Activated naive CD4-positive, alpha-beta T cell treated with anti-CD3 and anti-CD28 coated beads for 36 hours (primary cell): ENCODE data around the gene CCDC88B. TPM values are rescaled to one million over a fixed set of nuclear protein-coding genes. Genes with fewer than 3 reads are reported as not detected.
A peak's percentile ranks its signal among the peaks of the same experiment; 100 is the strongest.

ENCODE experiments used
- CTCF ChIA-PET: fragments of 350-600 bp; sonication (Branson Sonifier 250); formaldehyde crosslinking; loops from one replicate; lab custom pipeline; 2021; ENCODE audit warnings: antibody characterized with exemption; lab: Charles Lee
- DNase-seq: peaks from one replicate; pipeline ENCODE4 v3.0.0-alpha.2; 2020
- H3K27ac Mint-ChIP-seq: one replicate; pipeline ENCODE4 v1.8.0; 2021; ENCODE audit warnings: mild to moderate bottlenecking, mixed read lengths
- H3K27me3 Mint-ChIP-seq: one replicate; pipeline ENCODE4 v1.8.0; 2021; ENCODE audit warnings: low read depth, mixed read lengths
- H3K36me3 Mint-ChIP-seq: one replicate; pipeline ENCODE4 v1.8.0; 2021; ENCODE audit warnings: low read depth, mixed read lengths
- H3K4me1 Mint-ChIP-seq: one replicate; pipeline ENCODE4 v1.8.0; 2021; ENCODE audit warnings: low read depth, mixed read lengths
- H3K4me3 Mint-ChIP-seq: one replicate; pipeline ENCODE4 v1.8.0; 2021; ENCODE audit warnings: mild to moderate bottlenecking, moderate library complexity, mixed read lengths
- H3K9me3 Mint-ChIP-seq: one replicate; pipeline ENCODE4 v1.8.0; 2021; ENCODE audit warnings: mixed read lengths
- intact Hi-C: fragments of 100-400 bp; cut with micrococcal nuclease; formaldehyde crosslinking; loops from one replicate; pipeline ENCODE4 v1.15.1; 2023
- total RNA-seq, 2 experiments: library from RNA; stranded (reverse); gene quantifications; one replicate each; pipeline ENCODE4 v1.2.3, GENCODE V29; 2021

Gene CCDC88B
- total RNA-seq, 2 experiments from 2014 or later, result 53.2 to 61.9 TPM

DNA sequence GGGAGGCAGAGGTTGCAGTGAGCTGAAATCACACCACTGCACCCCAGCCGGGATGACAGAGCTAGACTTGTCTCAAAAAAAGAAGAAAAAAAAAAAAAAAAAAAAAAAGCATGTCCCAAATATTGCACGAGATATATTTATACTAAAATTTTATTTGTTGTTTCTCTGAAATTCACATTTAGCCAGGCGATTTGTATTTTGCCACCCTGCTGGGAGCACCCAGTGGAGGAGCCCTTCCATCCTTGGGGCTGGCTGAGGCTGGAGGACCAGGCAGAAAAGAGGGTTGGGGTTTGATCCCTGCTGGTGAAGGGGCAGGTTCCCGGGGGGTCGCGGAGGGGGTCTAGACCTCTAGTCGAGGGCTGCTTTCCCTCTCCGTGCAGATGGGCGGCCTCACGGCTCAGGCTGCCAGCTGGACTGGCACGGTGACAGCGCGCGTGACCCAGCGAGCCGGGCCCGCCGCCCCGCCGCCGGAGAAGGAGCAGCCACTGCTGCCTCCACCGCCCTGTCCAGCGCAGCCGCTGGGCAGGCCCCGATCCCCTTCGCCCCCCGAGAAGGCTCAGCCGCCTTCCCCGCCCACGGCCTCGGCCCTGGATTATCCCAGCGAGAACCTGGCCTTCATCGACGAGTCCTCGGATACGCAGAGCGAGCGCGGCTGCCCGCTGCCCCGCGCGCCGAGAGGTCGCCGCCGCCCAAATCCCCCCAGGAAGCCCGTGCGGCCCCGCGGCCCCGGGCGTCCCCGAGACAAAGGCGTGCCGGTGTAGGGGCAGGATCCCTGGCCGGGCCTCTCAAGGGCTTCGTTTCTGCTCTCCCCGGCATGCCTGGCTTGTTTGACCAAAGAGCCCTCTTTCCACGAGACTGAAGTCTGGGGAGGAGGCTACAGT lies 40.8 kb upstream of the CCDC88B start:
- intact Hi-C loops, result no loop called here
- Mint-ChIP-seq H3K36me3 (no peaks in the 10 kb centered on the region), H3K9me3 (no peaks in the 10 kb centered on the region), H3K27ac (no peak overlapping the region), H3K27me3 (peaks cover 64% of the 10 kb centered on the region), H3K4me3 (no peak overlapping the region), H3K4me1 (peaks cover 24% of the 10 kb centered on the region)
- DNase-seq, result no peak
- CTCF ChIA-PET, result interaction anchor here (0.6 to 0.9 kb wide), 3 partner anchors 43 to 471 kb away, joined by 3 to 5 read pairs (median 4); no protein-coding TSS in a partner anchor

DNA sequence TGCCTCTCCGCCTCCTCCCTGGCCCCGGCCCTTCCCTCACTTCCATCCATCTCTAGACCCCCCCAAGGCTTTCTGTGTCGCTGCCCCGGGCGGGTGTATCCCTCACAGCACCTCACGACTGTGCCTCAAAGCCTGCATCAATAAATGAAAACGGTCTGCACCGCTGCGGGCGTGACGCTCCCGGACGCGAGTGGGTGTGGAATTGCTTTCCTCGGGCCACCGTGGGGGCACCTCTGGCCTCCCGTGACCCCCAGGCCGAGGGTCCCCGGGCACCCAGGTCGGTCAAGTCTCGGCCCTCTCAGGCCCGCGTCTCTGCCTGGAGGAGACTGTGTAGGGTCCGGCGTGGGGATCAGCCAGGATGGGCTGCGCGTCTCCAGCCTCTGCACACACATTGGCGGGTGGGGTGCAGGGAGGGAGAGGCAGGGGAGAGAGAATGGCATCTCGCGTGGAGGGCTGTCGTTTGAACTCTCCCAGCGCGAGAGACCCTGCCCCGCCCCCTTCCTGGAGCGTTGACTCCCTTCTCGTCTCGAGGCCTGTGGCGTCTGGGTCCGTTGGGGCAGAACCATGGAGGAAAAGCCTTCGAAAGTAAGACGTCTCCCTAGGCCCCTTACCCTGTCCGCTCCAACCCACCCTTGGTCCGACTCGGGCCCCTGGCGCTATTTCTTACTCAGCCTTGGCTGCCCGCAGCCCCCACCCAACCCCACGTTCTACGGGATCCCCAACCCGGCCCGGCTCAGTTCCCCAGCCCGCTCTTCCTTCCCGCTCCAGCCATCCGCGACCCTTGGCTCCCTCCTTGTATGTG lies 40.0 kb upstream of the CCDC88B start, which contains the start of gene CATSPERZ:
TSS of gene CATSPERZ (plus strand) at position 512 of the 802 bp plus-strand sequence. CDS start at position 565, 53 bp downstream.
- Mint-ChIP-seq H3K4me3 (peak within 1 kb of the TSS; percentile 48), H3K27ac (no peak within 1 kb of the TSS), H3K36me3 (no peaks in the 10 kb centered on the region), H3K9me3 (no peaks in the 10 kb centered on the region), H3K27me3 (peaks cover 58% of the 10 kb centered on the region), H3K4me1 (peaks cover 25% of the 10 kb centered on the region)
- no peak for DNase-seq
- CTCF ChIA-PET, result interaction anchor here (0.7 to 5.2 kb wide), 23 partner anchors 10 to 134 kb away, joined by 3 to 89 read pairs (median 5); partner anchors contain the start of genes BAD, CCDC88B, FERMT3 and GPR137
- intact Hi-C loops, result loop anchor here (1.0 to 2.0 kb wide), 2 partner anchors 96 to 299 kb away; no protein-coding TSS in a partner anchor

DNA sequence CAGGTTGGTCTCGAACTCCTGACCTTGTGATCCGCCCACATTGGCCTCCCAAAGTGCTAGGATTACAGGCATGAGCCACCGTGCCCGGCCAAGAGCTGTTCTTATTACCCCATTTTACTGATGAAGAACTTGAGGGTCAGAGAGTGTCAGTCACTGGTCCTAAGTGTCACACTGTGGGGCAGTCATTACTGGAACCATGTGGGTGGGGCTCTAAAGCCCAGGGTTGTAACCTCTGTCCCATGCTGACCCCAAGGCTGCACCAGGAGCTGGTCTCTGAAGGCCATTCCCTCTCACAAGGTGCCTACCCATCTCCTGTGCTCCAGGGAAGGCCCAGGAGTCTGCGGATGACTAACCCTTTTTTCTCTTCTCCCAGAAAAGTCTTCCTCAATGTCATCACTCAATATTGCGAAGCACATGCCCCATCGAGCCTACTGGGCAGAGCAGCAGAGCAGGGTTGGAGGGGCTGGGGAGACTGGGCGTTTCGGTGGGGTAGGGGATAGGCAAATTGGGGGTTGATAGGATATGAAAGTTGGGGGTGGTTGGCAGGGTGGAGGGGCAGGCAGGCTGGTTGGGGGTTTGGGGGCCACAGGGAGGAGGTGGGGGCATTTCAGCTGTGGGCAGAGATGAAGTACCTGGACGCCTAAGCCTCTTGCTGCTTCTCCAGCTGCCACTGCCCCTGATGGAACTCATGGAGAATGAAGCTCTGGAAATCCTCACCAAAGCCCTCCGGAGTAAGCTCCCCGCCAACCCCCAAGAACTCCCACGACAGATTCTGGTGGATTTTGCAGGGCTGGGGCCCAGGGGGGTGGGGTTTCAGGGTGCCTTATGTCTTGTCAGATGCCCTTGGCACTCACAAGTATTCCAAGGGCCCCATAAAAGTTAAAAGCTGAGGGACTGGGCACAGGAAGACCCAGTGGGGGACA lies 36.6 kb upstream of the CCDC88B start:
- peaks cover 36% of the 10 kb centered on the region for H3K4me1 Mint-ChIP-seq

GRCh38 chr11:64304032-64304315 lies 36.0 kb upstream of the CCDC88B start:
- Mint-ChIP-seq H3K4me1 (peaks cover 36% of the 10 kb centered on the region), H3K4me3 (peak overlapping the region; percentile 88), H3K27me3 (peaks cover 21% of the 10 kb centered on the region), H3K27ac (no peak overlapping the region), H3K9me3 (no peaks in the 10 kb centered on the region), H3K36me3 (peaks cover 9% of the 10 kb centered on the region)
- intact Hi-C loops, result loop anchor here (1.0 to 2.0 kb wide), 3 partner anchors 100 to 475 kb away; partner anchors contain the start of genes MARK2 and SF1
- CTCF ChIA-PET, result interaction anchor here (0.8 to 5.2 kb wide), 21 partner anchors 13 to 119 kb away, joined by 3 to 89 read pairs (median 5); partner anchors contain the start of genes BAD, FERMT3, KCNK4 and PLCB3
- DNase-seq, result no peak

More for the DNA sequence above, 36.6 kb upstream of the CCDC88B start:
- Mint-ChIP-seq H3K4me3 (peak overlapping the region; percentile 88), H3K27ac (no peak overlapping the region), H3K27me3 (peaks cover 26% of the 10 kb centered on the region), H3K9me3 (no peaks in the 10 kb centered on the region), H3K36me3 (peaks cover 9% of the 10 kb centered on the region)
- CTCF ChIA-PET, result interaction anchor here (0.7 to 5.2 kb wide), 24 partner anchors 11 to 118 kb away, joined by 3 to 89 read pairs (median 6); partner anchors contain the start of genes BAD, FERMT3, NUDT22 and PLCB3
- DNase-seq, result no peak
- intact Hi-C loops, result loop anchor here (1.0 to 2.0 kb wide), 3 partner anchors 99 to 475 kb away; partner anchors contain the start of genes MARK2 and SF1

DNA sequence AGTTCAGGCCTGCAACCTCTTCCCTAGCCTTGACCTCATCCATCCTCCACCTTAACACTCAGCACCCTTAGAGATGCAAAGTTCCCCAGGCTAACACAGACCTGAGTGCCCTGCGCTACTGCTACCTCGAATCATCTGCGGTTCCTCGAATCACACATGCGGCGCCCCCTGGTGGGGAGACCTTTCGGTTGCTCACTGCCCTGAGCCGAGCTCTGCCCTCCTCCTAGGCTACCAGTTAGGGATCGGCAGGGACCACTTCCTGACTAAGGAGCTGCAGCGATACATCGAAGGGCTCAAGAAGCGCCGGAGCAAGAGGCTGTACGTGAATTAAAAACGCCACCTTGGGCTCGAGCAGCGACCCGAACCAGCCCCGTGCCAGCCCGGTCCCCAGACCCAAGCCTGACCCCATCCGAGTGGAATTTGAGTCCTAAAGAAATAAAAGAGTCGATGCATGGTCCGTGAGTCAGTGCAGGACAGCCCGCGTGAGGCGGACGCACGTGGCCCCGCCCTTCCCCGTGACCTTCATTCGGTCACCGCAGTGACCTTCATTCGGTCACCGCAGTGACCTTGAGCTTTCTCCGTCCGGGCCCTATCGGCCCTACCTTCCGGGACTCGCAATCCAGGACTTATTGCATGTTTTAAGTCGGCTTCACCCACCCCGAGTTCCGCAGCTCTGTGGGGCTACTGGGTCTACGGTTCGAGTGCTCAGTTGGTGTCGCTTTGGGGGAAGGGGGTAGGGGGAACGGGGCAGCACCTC lies 35.5 kb upstream of the CCDC88B start:
- CTCF ChIA-PET, result interaction anchor here (0.6 to 5.2 kb wide), 30 partner anchors 9 to 119 kb away, joined by 3 to 89 read pairs (median 4); partner anchors contain the start of genes BAD, FERMT3, GPR137 and KCNK4
- peak; percentile 98 for DNase-seq
- no peaks in the 10 kb centered on the region for H3K9me3 Mint-ChIP-seq
- H3K4me1 Mint-ChIP-seq, result peaks cover 39% of the 10 kb centered on the region
- H3K36me3 Mint-ChIP-seq, result peaks cover 9% of the 10 kb centered on the region
- peak overlapping the region; percentile 88 for H3K4me3 Mint-ChIP-seq
- intact Hi-C loops, result loop anchor here (1.0 to 2.0 kb wide), 14 partner anchors 13 to 474 kb away; partner anchors contain the start of genes CCDC88B, COX8A, DNAJC4 and FKBP2
- H3K27me3 Mint-ChIP-seq, result peaks cover 19% of the 10 kb centered on the region
- H3K27ac Mint-ChIP-seq, result peak overlapping the region; percentile 91

- intact Hi-C loops, result loop anchor here (1.0 to 2.0 kb wide), 13 partner anchors 12 to 474 kb away; partner anchors contain the start of genes CCDC88B, COX8A, DNAJC4 and FKBP2
- CTCF ChIA-PET, result interaction anchor here (0.6 to 5.2 kb wide), 23 partner anchors 10 to 120 kb away, joined by 3 to 89 read pairs (median 4); partner anchors contain the start of genes BAD, FERMT3, GPR137 and KCNK4
- Mint-ChIP-seq H3K27ac (peak within 1 kb of the TSS; percentile 91), H3K27me3 (peaks cover 12% of the 10 kb centered on the region), H3K4me1 (peaks cover 39% of the 10 kb centered on the region), H3K36me3 (peaks cover 9% of the 10 kb centered on the region), H3K4me3 (peak within 1 kb of the TSS; percentile 91), H3K9me3 (no peaks in the 10 kb centered on the region)
- DNase-seq, result peak; percentile 100
Observed at GRCh38 chr11:64305075-64305690, 34.8 kb upstream of the CCDC88B start, which contains the start of gene ESRRA. TSS of gene ESRRA (plus strand) at chr11:64305524. CDS start at chr11:64307180, 1,656 bp downstream.

DNA sequence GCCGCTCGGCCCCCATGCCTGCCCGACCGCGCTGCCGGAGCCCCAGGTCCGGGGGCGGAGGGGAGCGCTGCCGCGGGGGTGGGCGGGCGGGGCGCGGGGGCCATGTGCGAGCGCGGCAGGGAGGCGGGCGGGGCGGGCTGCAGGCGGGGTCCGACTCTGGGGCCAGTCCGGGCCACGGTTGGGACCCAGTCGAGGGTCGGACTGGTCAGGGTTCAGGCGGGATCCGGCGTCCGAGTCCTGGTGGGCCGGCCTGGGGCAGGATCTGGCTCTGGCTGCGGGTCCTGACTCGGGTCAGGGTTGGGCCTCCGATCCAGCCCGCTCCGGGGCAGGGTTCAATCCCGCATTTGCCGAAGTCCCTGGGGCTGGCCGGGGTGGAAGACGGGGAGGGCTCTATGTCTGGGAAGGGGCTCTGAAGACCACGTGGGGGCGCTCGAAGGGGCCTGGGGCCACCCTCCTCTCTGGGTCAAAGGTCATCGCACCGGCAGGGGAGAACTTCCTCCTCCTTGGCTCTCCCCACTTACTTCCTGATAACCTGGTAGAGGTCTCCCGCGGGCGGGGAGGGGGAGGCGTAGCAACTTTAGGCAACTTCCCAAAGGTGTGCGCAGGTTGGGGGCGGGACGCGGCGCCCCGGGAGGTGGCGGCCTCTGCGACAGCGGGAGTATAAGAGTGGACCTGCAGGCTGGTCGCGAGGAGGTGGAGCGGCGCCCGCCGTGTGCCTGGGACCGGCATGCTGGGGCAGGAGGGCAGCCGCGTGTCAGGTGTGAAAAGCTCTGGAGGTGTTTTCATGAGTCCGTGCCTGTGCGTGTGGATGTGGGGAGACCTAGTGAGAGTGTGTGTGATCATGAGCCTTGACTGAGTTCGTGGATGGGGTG lies 34.1 kb upstream of the CCDC88B start:
- intact Hi-C loops, result loop anchor here (1.0 to 2.0 kb wide), 14 partner anchors 11 to 473 kb away; partner anchors contain the start of genes CCDC88B, COX8A, DNAJC4 and FKBP2
- peak overlapping the region; percentile 91 for H3K4me3 Mint-ChIP-seq
- peaks cover 35% of the 10 kb centered on the region for H3K4me1 Mint-ChIP-seq
- H3K36me3 Mint-ChIP-seq, result peaks cover 9% of the 10 kb centered on the region
- CTCF ChIA-PET, result interaction anchor here (2.7 kb wide), 1 partner anchor 55 kb away, joined by 23 read pairs; the partner anchor contains the start of gene PLCB3
- peak overlapping the region; percentile 87 for H3K27ac Mint-ChIP-seq
- peak; percentile 82 for DNase-seq
- peaks cover 5% of the 10 kb centered on the region for H3K27me3 Mint-ChIP-seq
- no peaks in the 10 kb centered on the region for H3K9me3 Mint-ChIP-seq

GRCh38 chr11:64306563-64306875 lies 33.5 kb upstream of the CCDC88B start:
- no peaks in the 10 kb centered on the region for H3K9me3 Mint-ChIP-seq
- no peak for DNase-seq
- H3K27ac Mint-ChIP-seq, result peak overlapping the region; percentile 87
- H3K4me3 Mint-ChIP-seq, result peak overlapping the region; percentile 91
- intact Hi-C loops, result loop anchor here (1.0 kb wide), 1 partner anchor 49 kb away; no protein-coding TSS in a partner anchor
- CTCF ChIA-PET, result no interaction called here
- peaks cover 35% of the 10 kb centered on the region for H3K4me1 Mint-ChIP-seq
- H3K36me3 Mint-ChIP-seq, result peaks cover 9% of the 10 kb centered on the region
- H3K27me3 Mint-ChIP-seq, result peaks cover 4% of the 10 kb centered on the region

DNA sequence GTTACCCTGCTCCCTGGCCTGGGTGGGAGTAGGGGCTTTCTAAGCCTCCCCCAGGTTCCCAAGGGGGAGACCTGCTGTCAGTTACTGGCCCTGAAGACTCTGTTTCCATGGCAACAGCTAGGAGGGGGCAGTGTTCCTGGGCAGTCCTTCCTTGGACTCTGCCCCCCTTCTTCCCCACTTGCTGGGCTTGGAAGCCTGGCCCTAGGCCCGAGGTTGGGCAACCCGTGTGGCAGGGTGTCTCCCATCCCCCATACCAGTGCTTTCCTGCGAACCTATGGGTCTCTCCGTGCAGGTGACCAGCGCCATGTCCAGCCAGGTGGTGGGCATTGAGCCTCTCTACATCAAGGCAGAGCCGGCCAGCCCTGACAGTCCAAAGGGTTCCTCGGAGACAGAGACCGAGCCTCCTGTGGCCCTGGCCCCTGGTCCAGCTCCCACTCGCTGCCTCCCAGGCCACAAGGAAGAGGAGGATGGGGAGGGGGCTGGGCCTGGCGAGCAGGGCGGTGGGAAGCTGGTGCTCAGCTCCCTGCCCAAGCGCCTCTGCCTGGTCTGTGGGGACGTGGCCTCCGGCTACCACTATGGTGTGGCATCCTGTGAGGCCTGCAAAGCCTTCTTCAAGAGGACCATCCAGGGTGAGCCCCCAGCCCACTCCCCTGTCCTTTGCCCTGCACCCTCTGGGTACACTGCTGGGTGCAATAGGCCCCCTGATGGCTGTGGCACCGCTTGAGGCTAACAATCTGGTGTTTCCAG lies 33.0 kb upstream of the CCDC88B start:
- intact Hi-C loops, result loop anchor here (1.0 kb wide), 1 partner anchor 48 kb away; no protein-coding TSS in a partner anchor
- peaks cover under 1% of the 10 kb centered on the region for H3K27me3 Mint-ChIP-seq
- no peaks in the 10 kb centered on the region for H3K9me3 Mint-ChIP-seq
- peaks cover 35% of the 10 kb centered on the region for H3K4me1 Mint-ChIP-seq
- peaks cover 9% of the 10 kb centered on the region for H3K36me3 Mint-ChIP-seq
- peak overlapping the region; percentile 87 for H3K27ac Mint-ChIP-seq
- H3K4me3 Mint-ChIP-seq, result peak overlapping the region; percentile 91
- CTCF ChIA-PET, result interaction anchor here (0.6 to 1.5 kb wide), 4 partner anchors 11 to 419 kb away, joined by 3 to 10 read pairs (median 4); partner anchors contain the start of genes PRDX5 and TRMT112
- no peak for DNase-seq
